GM11168 (cell line): ENCODE data around the gene EDRF1.
"Not testable (repeated sequence)": the region's sequence is repeated elsewhere in the genome, so short reads cannot be mapped to it uniquely, and the experiment has no call there.

Source experiments
- in situ Hi-C: fragments of 300-500 bp; cut with MboI; formaldehyde crosslinking; loops from one replicate; pipeline ENCODE4 v1.12.0; 2022; ENCODE audit warnings: low sequenced_read_pairs; ENCODE audit not compliant: unreplicated experiment

EDRF1 gene

GRCh38 chr10:125719173-125720001 lies at the start of gene EDRF1:
Gene EDRF1 (plus strand): TSS chr10:125719709. CDS start chr10:125719808, 99 bp downstream.
- in situ Hi-C loops, result loop anchor here (25.0 kb wide), 1 partner anchor 707 kb away; no protein-coding TSS in a partner anchor

GRCh38 chr10:125672884-125673283 lies 46.6 kb upstream of the EDRF1 start:
- in situ Hi-C loops, result no loop called here

GRCh38 chr10:125679436-125679835 lies 40.1 kb upstream of the EDRF1 start:
- in situ Hi-C loops, result no loop called here

- in situ Hi-C loops, result no loop called here
These were observed 36.4 kb upstream of the EDRF1 start, which contains the start of gene TEX36 for GRCh38 chr10:125683063-125683462. Gene TEX36 (minus strand): TSS chr10:125683163. CDS start chr10:125682989, 174 bp downstream.

GRCh38 chr10:125683821-125684220 lies 35.7 kb upstream of the EDRF1 start:
- in situ Hi-C loops, result no loop called here

GRCh38 chr10:125684581-125684980 lies 34.9 kb upstream of the EDRF1 start:
- in situ Hi-C loops, result no loop called here

GRCh38 chr10:125687507-125688185 lies 31.9 kb upstream of the EDRF1 start:
- in situ Hi-C loops, result no loop called here

GRCh38 chr10:125689955-125690569 lies 29.4 kb upstream of the EDRF1 start:
- in situ Hi-C loops, result no loop called here

GRCh38 chr10:125691160-125691981 lies 28.1 kb upstream of the EDRF1 start:
- in situ Hi-C loops, result no loop called here

- in situ Hi-C loops, result no loop called here
These were observed 27.3 kb upstream of the EDRF1 start for GRCh38 chr10:125692196-125692595.

- in situ Hi-C loops, result no loop called here
These were observed 26.6 kb upstream of the EDRF1 start for GRCh38 chr10:125692601-125693523.

- in situ Hi-C loops, result no loop called here
These were observed 26.0 kb upstream of the EDRF1 start for GRCh38 chr10:125693524-125693847.

GRCh38 chr10:125694883-125695282 lies 24.6 kb upstream of the EDRF1 start:
- in situ Hi-C loops, result no loop called here

- in situ Hi-C loops, result not testable (repeated sequence)
These were observed 22.6 kb upstream of the EDRF1 start for GRCh38 chr10:125696884-125697283.

GRCh38 chr10:125698481-125698998 lies 21.0 kb upstream of the EDRF1 start:
- in situ Hi-C loops, result no loop called here

GRCh38 chr10:125699562-125700143 lies 19.9 kb upstream of the EDRF1 start:
- in situ Hi-C loops, result loop anchor here (25.0 kb wide), 1 partner anchor 687 kb away; no protein-coding TSS in a partner anchor

- in situ Hi-C loops, result loop anchor here (25.0 kb wide), 1 partner anchor 688 kb away; no protein-coding TSS in a partner anchor
These were observed 19.1 kb upstream of the EDRF1 start for GRCh38 chr10:125700355-125700911.
